GM12878 (cell line): Measurements from ENCODE around the gene CCNY. TPM values are rescaled to one million over a fixed set of nuclear protein-coding genes. Genes with fewer than 3 reads are reported as not detected.

Experiments used
- ATAC-seq: fragments of 200-7000 bp; cut with Tn5 transposase; 3 replicates; pipeline ENCODE4 v1.9.1; 2020; ENCODE audit warnings: mild to moderate bottlenecking, moderate library complexity
- BruUV-seq: library from RNA; stranded (reverse); fragments of 400-500 nt; replicated peaks from 2 replicates; lab custom pipeline; 2021; lab: Mats Ljungman, UMichigan
- CTCF ChIA-PET: fragments of 300-600 bp; sonication (Branson Sonifier 250); formaldehyde crosslinking; extraction: SDS; loops from one replicate; lab custom pipeline; 2021; ENCODE audit warnings: inconsistent platforms; lab: Yijun Ruan, JAX
- POLR2A ChIA-PET: fragments of 350-600 bp; formaldehyde crosslinking; extraction: SDS; loops from one replicate; lab custom pipeline; 2021; ENCODE audit warnings: inconsistent platforms; lab: Charles Lee
- RAD21 ChIA-PET: fragments of 300-600 bp; sonication (Branson Sonifier 250); formaldehyde crosslinking; loops from one replicate; lab custom pipeline; 2023; ENCODE audit warnings: antibody characterized with exemption; ENCODE audit not compliant: unreplicated experiment; lab: Charles Lee
- SMC1A ChIA-PET: fragments of 300-600 bp; sonication (Branson Sonifier 250); formaldehyde crosslinking; loops from one replicate; lab custom pipeline; 2023; ENCODE audit not compliant: unreplicated experiment, uncharacterized antibody; lab: Charles Lee
- DNase-seq: peaks from one replicate; pipeline ENCODE4 v3.0.0-alpha.2; 2011; ENCODE audit warnings: low read depth, low spot score
- FAIRE-seq: peaks from 3 replicates; lab custom pipeline; 2011; peaks lifted over from hg19 to GRCh38; lab: Jason Lieb, UNC
- H2AFZ ChIP-seq: 2 replicates; pipeline ENCODE4 v1.6.0; 2011; ENCODE audit warnings: low read depth, low read length, control low read depth; ENCODE audit not compliant: control insufficient read depth
- H3K27ac ChIP-seq: 2 replicates; pipeline ENCODE4 v1.5.1; 2011; ENCODE audit warnings: control low read depth; ENCODE audit not compliant: control insufficient read depth, insufficient read depth
- H3K27me3 ChIP-seq, 2 experiments: replicated peaks in 1 of 2; 2 replicates each; pipeline versions ENCODE4 v1.6.0 to v1.6.1; 2011; ENCODE audit warnings: low read length in 1 of 2; ENCODE audit not compliant: control insufficient read depth in 2 of 2, insufficient read depth in 2 of 2
- H3K36me3 ChIP-seq, 2 experiments: 2 replicates each; pipeline ENCODE4 v1.5.1; 2011; ENCODE audit warnings: low read length in 1 of 2; ENCODE audit not compliant: control insufficient read depth in 2 of 2, insufficient read depth in 2 of 2
- H3K4me1 ChIP-seq: 2 replicates; pipeline ENCODE4 v1.6.1; 2011; ENCODE audit warnings: mild to moderate bottlenecking, low read length, moderate library complexity, mixed read lengths; ENCODE audit not compliant: control insufficient read depth, insufficient read depth
- H3K4me2 ChIP-seq: 2 replicates; pipeline ENCODE4 v1.6.0; 2011; ENCODE audit warnings: control low read depth; ENCODE audit not compliant: control insufficient read depth, insufficient read depth
- H3K4me3 ChIP-seq: fragments of 200-600 bp; sonication (generic); 2 replicates; pipeline ENCODE4 v1.5.1; 2016
- H3K79me2 ChIP-seq: 2 replicates; pipeline ENCODE4 v1.6.0; 2011; ENCODE audit warnings: low read length; ENCODE audit not compliant: control insufficient read depth, insufficient read depth
- H3K9ac ChIP-seq: 2 replicates; pipeline ENCODE4 v1.8.0; 2011; ENCODE audit warnings: low read length, control low read depth, mixed read lengths; ENCODE audit not compliant: control insufficient read depth, insufficient read depth
- H3K9me3 ChIP-seq: replicated peaks from 3 replicates; pipeline ENCODE4 v1.5.1; 2011; ENCODE audit warnings: mild to moderate bottlenecking, low read length; ENCODE audit not compliant: control insufficient read depth, insufficient read depth
- H4K20me1 ChIP-seq: 2 replicates; pipeline ENCODE4 v1.6.0; 2011; ENCODE audit not compliant: control insufficient read depth, insufficient read depth
- BMI1 ChIP-seq: fragments of 450-650 bp; IDR thresholded peaks from 2 replicates; pipeline ENCODE4 v1.6.1; 2016; ENCODE audit warnings: mild to moderate bottlenecking, moderate library complexity, borderline replicate concordance
- CBX5 ChIP-seq: sonication (generic); IDR thresholded peaks from 2 replicates; pipeline ENCODE4 v1.6.1; 2016; ENCODE audit warnings: low read depth, moderate library complexity, mild to moderate bottlenecking, inconsistent platforms
- CREM ChIP-seq: IDR thresholded peaks from 2 replicates; pipeline ENCODE4 v1.6.1; 2014; ENCODE audit warnings: antibody characterized with exemption, low read depth
- ETV6 ChIP-seq, 2 experiments: fragments of 450-650 bp in 1 of 2; IDR thresholded peaks in 1 of 2; conservative IDR thresholded peaks in 1 of 2; 2 replicates each; pipeline ENCODE4 v1.6.1; 2014; ENCODE audit warnings: antibody characterized with exemption in 1 of 2, borderline replicate concordance in 1 of 2, low read depth in 1 of 2, mild to moderate bottlenecking in 1 of 2, moderate library complexity in 1 of 2
- GABPA ChIP-seq: IDR thresholded peaks from 2 replicates; pipeline ENCODE4 v1.6.1; 2014; ENCODE audit warnings: antibody characterized with exemption, low read depth, mild to moderate bottlenecking, inconsistent platforms
- IKZF1 ChIP-seq: fragments of 450-650 bp; conservative IDR thresholded peaks from 2 replicates; pipeline ENCODE4 v1.6.1; 2017; ENCODE audit warnings: antibody characterized with exemption, mild to moderate bottlenecking
- LARP7 ChIP-seq: fragments of 450-650 bp; IDR thresholded peaks from 2 replicates; pipeline ENCODE4 v1.6.1; 2017; ENCODE audit warnings: mild to moderate bottlenecking
- MEF2A ChIP-seq: IDR thresholded peaks from 2 replicates; pipeline ENCODE4 v1.6.1; 2011; ENCODE audit warnings: low read depth, mild to moderate bottlenecking, low read length, moderate library complexity; ENCODE audit not compliant: insufficient read depth
- POLR2AphosphoS2 ChIP-seq: IDR thresholded peaks from 2 replicates; pipeline ENCODE4 v1.6.1; 2011; ENCODE audit warnings: low read depth, mild to moderate bottlenecking, low read length, improper control_type of control experiment, moderate library complexity
- RUNX3 ChIP-seq: IDR thresholded peaks from 2 replicates; pipeline ENCODE4 v1.6.1; 2012; ENCODE audit warnings: low read length, inconsistent platforms
- SMARCA5 ChIP-seq: fragments of 450-650 bp; IDR thresholded peaks from 2 replicates; pipeline ENCODE4 v1.6.1; 2017; ENCODE audit warnings: mild to moderate bottlenecking
- TAF1 ChIP-seq: IDR thresholded peaks from 2 replicates; pipeline ENCODE4 v1.6.1; 2011; ENCODE audit warnings: mild to moderate bottlenecking, low read depth, low read length, borderline replicate concordance
- TBL1XR1 ChIP-seq: IDR thresholded peaks from 2 replicates; pipeline ENCODE4 v1.6.1; 2012; ENCODE audit warnings: low read depth, low read length, improper control_type of control experiment
- TCF12 ChIP-seq: IDR thresholded peaks from 2 replicates; pipeline ENCODE4 v1.6.1; 2011; ENCODE audit warnings: low read depth, mild to moderate bottlenecking, low read length
- ZNF622 ChIP-seq: fragments of 450-650 bp; IDR thresholded peaks from 2 replicates; pipeline ENCODE4 v1.6.1; 2017; ENCODE audit warnings: mild to moderate bottlenecking, inconsistent platforms
- ZSCAN29 ChIP-seq: fragments of 450-650 bp; IDR thresholded peaks from 2 replicates; pipeline ENCODE4 v1.6.1; 2017; ENCODE audit warnings: mild to moderate bottlenecking, moderate library complexity
- WGBS: methylation state at CpG from one replicate; pipeline ENCODE4 v1.1.6; 2016; ENCODE audit warnings: low lambda C conversion rate; ENCODE audit not compliant: insufficient replicate concordance, insufficient coverage; ENCODE audit errors: missing lambda C conversion rate; 5-methylcytosine and 5-hydroxymethylcytosine counted together
- in situ Hi-C: fragments of 300-500 bp; cut with MboI; formaldehyde crosslinking; loops from 9 replicates; pipeline ENCODE4 v1.14.3; 2018; ENCODE audit warnings: mixed read lengths
- intact Hi-C: fragments of 100-400 bp; cut with micrococcal nuclease; formaldehyde crosslinking; loops from one replicate; pipeline ENCODE4 v1.14.2; 2022; ENCODE audit not compliant: unreplicated experiment
- polyA plus RNA-seq, 11 experiments: library from polyadenylated mRNA; depleted of rRNA in 4 of 11; unstranded in 6 of 11; stranded (reverse) in 5 of 11; fragments of >200 nt; fragmentation: Nextera tagmentation in 4 of 11; fragmentation: Illumina TruSeq in 1 of 11; extraction: Ambion mirVana in 4 of 11; extraction: Trizol in 1 of 11; gene quantifications; 1 replicate in 1 of 11; 2 replicates in 10 of 11; pipeline versions ENCODE4 v1.2.1 to v1.2.3, GENCODE V29; 2011 to 2016; ENCODE audit warnings: inconsistent platforms in 2 of 11, missing spikeins in 2 of 11, low read depth in 1 of 11
- total RNA-seq, 4 experiments: library from RNA; depleted of rRNA in 3 of 4; stranded (reverse); fragments of >200 nt in 3 of 4; fragmentation: Illumina TruSeq in 1 of 4; extraction: Trizol in 1 of 4; gene quantifications; 2 replicates each; pipeline versions ENCODE4 v1.2.1 to v1.2.3, GENCODE V29; 2013 to 2021
- TF ChIP-seq, protein P1 (sequence below): IDR thresholded peaks from 2 replicates; pipeline ENCODE4 v1.6.1; 2011; ENCODE audit warnings: low read depth, low read length, improper control_type of control experiment, borderline replicate concordance
- TF ChIP-seq, protein P2 (sequence below): fragments of 450-650 bp; IDR thresholded peaks from 2 replicates; pipeline ENCODE4 v1.6.1; 2016; ENCODE audit warnings: mild to moderate bottlenecking
- TF ChIP-seq, protein P3 (sequence below): fragments of 450-650 bp; IDR thresholded peaks from 2 replicates; pipeline ENCODE4 v1.6.1; 2017; ENCODE audit warnings: mild to moderate bottlenecking, low read depth, inconsistent platforms; ENCODE audit not compliant: poor library complexity, severe bottlenecking

Gene CCNY
- total and polyA plus RNA-seq, 10 of the 15 experiments (the other 5 are each of a cell fraction or from before 2014, with no cell fraction given), result 3.6 to 50.0 (median 26.1) TPM

DNA sequence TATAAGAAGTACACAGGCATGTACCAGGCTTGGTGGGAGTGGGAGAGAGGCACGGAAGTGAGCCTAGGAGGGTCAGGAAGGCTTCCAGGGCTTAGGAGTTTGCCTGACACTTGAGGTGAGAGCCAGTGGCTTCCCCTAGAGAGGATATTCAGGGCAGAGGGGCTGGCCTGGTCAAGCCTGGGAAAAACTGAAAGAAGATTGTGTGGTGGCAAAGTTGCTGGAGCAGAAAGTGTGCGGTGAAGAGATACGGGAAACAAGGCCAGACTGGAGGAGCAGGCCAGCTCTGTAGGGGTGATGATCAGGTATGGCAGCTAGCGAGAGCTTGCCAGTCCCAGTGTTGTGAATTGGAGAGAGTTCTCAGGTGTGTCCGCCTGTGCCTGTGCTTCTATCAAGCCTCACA lies 129.9 kb downstream of the CCNY start:
- no peaks in the 10 kb centered on the region for H3K9me3 ChIP-seq
- H3K9ac ChIP-seq, result no peak overlapping the region
- ChIA-PET RAD21 (no interaction called here), SMC1A (no interaction called here), POLR2A (no interaction called here), CTCF (no interaction called here)
- no peaks in the 10 kb centered on the region for H3K36me3 ChIP-seq
- peaks cover 10% of the 10 kb centered on the region for H3K79me2 ChIP-seq
- 87% methylated on average over 5 of the region's 5 CpGs for WGBS
- no peak overlapping the region for H3K4me2 ChIP-seq
- in situ Hi-C loops, result no loop called here
- FAIRE-seq (no peak), DNase-seq (no peak), ATAC-seq (no peak)
- no peak overlapping the region for H2AFZ ChIP-seq
- intact Hi-C loops, result no loop called here
- no peak overlapping the region for H3K4me3 ChIP-seq
- H3K4me1 ChIP-seq, result peaks cover 14% of the 10 kb centered on the region
- peaks cover 3% of the 10 kb centered on the region; the same call in 1 of the 2 replicates for H4K20me1 ChIP-seq
- no peak overlapping the region for H3K27ac ChIP-seq
- TF ChIP-seq TAF1, result no peak
- TF ChIP-seq MEF2A, result no peak
- TF ChIP-seq, protein P1, sequence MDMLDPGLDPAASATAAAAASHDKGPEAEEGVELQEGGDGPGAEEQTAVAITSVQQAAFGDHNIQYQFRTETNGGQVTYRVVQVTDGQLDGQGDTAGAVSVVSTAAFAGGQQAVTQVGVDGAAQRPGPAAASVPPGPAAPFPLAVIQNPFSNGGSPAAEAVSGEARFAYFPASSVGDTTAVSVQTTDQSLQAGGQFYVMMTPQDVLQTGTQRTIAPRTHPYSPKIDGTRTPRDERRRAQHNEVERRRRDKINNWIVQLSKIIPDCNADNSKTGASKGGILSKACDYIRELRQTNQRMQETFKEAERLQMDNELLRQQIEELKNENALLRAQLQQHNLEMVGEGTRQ, result no peak
- TF ChIP-seq CREM, result no peak
- TF ChIP-seq GABPA, result no peak
- no peak for TF ChIP-seq TBL1XR1
- TF ChIP-seq, protein P2, sequence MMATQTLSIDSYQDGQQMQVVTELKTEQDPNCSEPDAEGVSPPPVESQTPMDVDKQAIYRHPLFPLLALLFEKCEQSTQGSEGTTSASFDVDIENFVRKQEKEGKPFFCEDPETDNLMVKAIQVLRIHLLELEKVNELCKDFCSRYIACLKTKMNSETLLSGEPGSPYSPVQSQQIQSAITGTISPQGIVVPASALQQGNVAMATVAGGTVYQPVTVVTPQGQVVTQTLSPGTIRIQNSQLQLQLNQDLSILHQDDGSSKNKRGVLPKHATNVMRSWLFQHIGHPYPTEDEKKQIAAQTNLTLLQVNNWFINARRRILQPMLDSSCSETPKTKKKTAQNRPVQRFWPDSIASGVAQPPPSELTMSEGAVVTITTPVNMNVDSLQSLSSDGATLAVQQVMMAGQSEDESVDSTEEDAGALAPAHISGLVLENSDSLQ, result no peak
- TF ChIP-seq LARP7, result no peak
- TF ChIP-seq BMI1, result no peak
- TF ChIP-seq TCF12, result no peak
- no peak for TF ChIP-seq SMARCA5
- no peak for TF ChIP-seq ETV6 (conservative IDR thresholded peaks at IDR 0.05 in 1 of 2, IDR thresholded peaks at IDR 0.05 in 1 of 2; ENCODE audit: borderline replicate concordance in 1 of 2, low read depth in 1 of 2)
- no peak for TF ChIP-seq ZSCAN29
- no peak for TF ChIP-seq ZNF622
- TF ChIP-seq POLR2AphosphoS2, result no peak
- TF ChIP-seq CBX5, result no peak
- TF ChIP-seq, protein P3, sequence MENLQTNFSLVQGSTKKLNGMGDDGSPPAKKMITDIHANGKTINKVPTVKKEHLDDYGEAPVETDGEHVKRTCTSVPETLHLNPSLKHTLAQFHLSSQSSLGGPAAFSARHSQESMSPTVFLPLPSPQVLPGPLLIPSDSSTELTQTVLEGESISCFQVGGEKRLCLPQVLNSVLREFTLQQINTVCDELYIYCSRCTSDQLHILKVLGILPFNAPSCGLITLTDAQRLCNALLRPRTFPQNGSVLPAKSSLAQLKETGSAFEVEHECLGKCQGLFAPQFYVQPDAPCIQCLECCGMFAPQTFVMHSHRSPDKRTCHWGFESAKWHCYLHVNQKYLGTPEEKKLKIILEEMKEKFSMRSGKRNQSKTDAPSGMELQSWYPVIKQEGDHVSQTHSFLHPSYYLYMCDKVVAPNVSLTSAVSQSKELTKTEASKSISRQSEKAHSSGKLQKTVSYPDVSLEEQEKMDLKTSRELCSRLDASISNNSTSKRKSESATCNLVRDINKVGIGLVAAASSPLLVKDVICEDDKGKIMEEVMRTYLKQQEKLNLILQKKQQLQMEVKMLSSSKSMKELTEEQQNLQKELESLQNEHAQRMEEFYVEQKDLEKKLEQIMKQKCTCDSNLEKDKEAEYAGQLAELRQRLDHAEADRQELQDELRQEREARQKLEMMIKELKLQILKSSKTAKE, result no peak
- TF ChIP-seq RUNX3, result no peak
- TF ChIP-seq IKZF1, result no peak
- no TSS peak for BruUV-seq
- H3K27me3 ChIP-seq, result no peaks in the 10 kb centered on the region
